ENCODE data around the gene LAMB3. TPM values are rescaled to one million over a fixed set of nuclear protein-coding genes. Genes with fewer than 3 reads are reported as not detected.

The LAMB3 gene
- total and polyA plus RNA-seq, 10 donors: 0.43 to 3.4 (median 0.80) TPM

GRCh38 chr1:209629621-209630382, 22.4 kb downstream of the LAMB3 start:
- no peaks in the 10 kb centered on the region for H3K36me3 ChIP-seq
- H3K27ac ChIP-seq: no peak overlapping the region
- WGBS, 5 donors: 91 to 97% (median 95%) methylated on average over 11 of the region's 11 CpGs
- H3K4me1 ChIP-seq: peaks cover 4 to 43% (median 25%) of the 10 kb centered on the region in 6 donors
- no peaks in the 10 kb centered on the region for H3K9me3 ChIP-seq
- H3K4me3 ChIP-seq: no peak overlapping the region
- no peak for TF ChIP-seq POLR2AphosphoS5 (IDR thresholded peaks at IDR 0.05)
- no peak for TF ChIP-seq POLR2A (IDR thresholded peaks at IDR 0.05)
- TF ChIP-seq CTCF (IDR thresholded peaks at IDR 0.05 in 8 of 11, conservative IDR thresholded peaks at IDR 0.05 in 3 of 11): no peak
- no peak for DNase-seq
- intact Hi-C loops (cut with DNase I; ENCODE audit: low total_unique reads): loop anchor here (10.0 kb wide), 1 partner anchor 55 kb away; no protein-coding TSS in a partner anchor
- H3K27me3 ChIP-seq (replicated peaks in 1 of 7): peaks cover 0 to 29% (median 5%) of the 10 kb centered on the region in 7 donors

GRCh38 chr1:209628618-209629299, 23.5 kb downstream of the LAMB3 start:
- Histone ChIP-seq H3K36me3 (no peaks in the 10 kb centered on the region), H3K4me1 (peaks cover 4 to 43% (median 25%) of the 10 kb centered on the region in 6 donors), H3K4me3 (no peak overlapping the region), H3K9me3 (no peaks in the 10 kb centered on the region), H3K27ac (no peak overlapping the region), H3K27me3 (replicated peaks in 1 of 7) (peaks cover 0 to 29% (median 5%) of the 10 kb centered on the region in 7 donors)
- TF ChIP-seq CTCF (IDR thresholded peaks at IDR 0.05 in 8 of 11, conservative IDR thresholded peaks at IDR 0.05 in 3 of 11) (no peak), POLR2A (IDR thresholded peaks at IDR 0.05) (no peak), POLR2AphosphoS5 (IDR thresholded peaks at IDR 0.05) (no peak)
- intact Hi-C loops (cut with DNase I; ENCODE audit: low total_unique reads): loop anchor here (10.0 kb wide), 1 partner anchor 54 kb away; no protein-coding TSS in a partner anchor
- 73 to 88% (median 81%) methylated on average over 7 of the region's 7 CpGs for WGBS, 5 donors
- DNase-seq: no peak

GRCh38 chr1:209627732-209628196, 24.5 kb downstream of the LAMB3 start:
- intact Hi-C loops (cut with DNase I; ENCODE audit: low total_unique reads): loop anchor here (10.0 kb wide), 1 partner anchor 53 kb away; no protein-coding TSS in a partner anchor
- TF ChIP-seq POLR2A (IDR thresholded peaks at IDR 0.05): no peak
- TF ChIP-seq POLR2AphosphoS5 (IDR thresholded peaks at IDR 0.05): peak in 2 of 3 donors; percentile 38 to 43
- TF ChIP-seq CTCF (IDR thresholded peaks at IDR 0.05 in 8 of 11, conservative IDR thresholded peaks at IDR 0.05 in 3 of 11): peak; percentile 73 to 98 (median 92)
- Histone ChIP-seq H3K4me1 (peaks cover 4 to 38% (median 25%) of the 10 kb centered on the region in 6 donors), H3K27ac (peak overlapping the region in 1 of 8 donors; percentile 56), H3K4me3 (no peak overlapping the region), H3K27me3 (replicated peaks in 1 of 7) (peaks cover 0 to 31% (median 5%) of the 10 kb centered on the region in 7 donors), H3K36me3 (no peaks in the 10 kb centered on the region), H3K9me3 (no peaks in the 10 kb centered on the region)
- 37 to 46% (median 41%) methylated on average over 9 to 16 of the region's 16 CpGs for WGBS, 5 donors
- peak; percentile 92 for DNase-seq

All from spleen (tissue), 11 donors.